ENCODE results near the gene PTBP3. TPM values are rescaled to one million over a fixed set of nuclear protein-coding genes. Genes with fewer than 3 reads are reported as not detected.
A peak's percentile ranks its signal among the peaks of the same experiment; 100 is the strongest.

PTBP3 gene
- total and polyA plus RNA-seq, 2 of the 13 experiments (the other 11 are each of a cell fraction or from before 2014, with no cell fraction given) = 52.8 to 61.1 TPM

GRCh38 chr9:112337547-112337946, 4.1 kb upstream of the PTBP3 start (continued):
- TF ChIP-seq, protein P1, sequence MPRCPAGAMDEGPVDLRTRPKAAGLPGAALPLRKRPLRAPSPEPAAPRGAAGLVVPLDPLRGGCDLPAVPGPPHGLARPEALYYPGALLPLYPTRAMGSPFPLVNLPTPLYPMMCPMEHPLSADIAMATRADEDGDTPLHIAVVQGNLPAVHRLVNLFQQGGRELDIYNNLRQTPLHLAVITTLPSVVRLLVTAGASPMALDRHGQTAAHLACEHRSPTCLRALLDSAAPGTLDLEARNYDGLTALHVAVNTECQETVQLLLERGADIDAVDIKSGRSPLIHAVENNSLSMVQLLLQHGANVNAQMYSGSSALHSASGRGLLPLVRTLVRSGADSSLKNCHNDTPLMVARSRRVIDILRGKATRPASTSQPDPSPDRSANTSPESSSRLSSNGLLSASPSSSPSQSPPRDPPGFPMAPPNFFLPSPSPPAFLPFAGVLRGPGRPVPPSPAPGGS (CRISPR knock-in tag; IDR thresholded peaks at IDR 0.05) = no peak
- no peak for TF ChIP-seq CREB1 (IDR thresholded peaks at IDR 0.05)
- TF ChIP-seq CREB1 (CRISPR knock-in tag; IDR thresholded peaks at IDR 0.05) = 0 out of 2 replicates have a peak, but pooled peaks have one; percentile 34
- TF ChIP-seq, protein P2, sequence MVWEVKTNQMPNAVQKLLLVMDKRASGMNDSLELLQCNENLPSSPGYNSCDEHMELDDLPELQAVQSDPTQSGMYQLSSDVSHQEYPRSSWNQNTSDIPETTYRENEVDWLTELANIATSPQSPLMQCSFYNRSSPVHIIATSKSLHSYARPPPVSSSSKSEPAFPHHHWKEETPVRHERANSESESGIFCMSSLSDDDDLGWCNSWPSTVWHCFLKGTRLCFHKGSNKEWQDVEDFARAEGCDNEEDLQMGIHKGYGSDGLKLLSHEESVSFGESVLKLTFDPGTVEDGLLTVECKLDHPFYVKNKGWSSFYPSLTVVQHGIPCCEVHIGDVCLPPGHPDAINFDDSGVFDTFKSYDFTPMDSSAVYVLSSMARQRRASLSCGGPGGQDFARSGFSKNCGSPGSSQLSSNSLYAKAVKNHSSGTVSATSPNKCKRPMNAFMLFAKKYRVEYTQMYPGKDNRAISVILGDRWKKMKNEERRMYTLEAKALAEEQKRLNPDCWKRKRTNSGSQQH (CRISPR knock-in tag; IDR thresholded peaks at IDR 0.05; ENCODE audit: low read depth) = no peak
- no peak; the same call in 1 of the 2 replicates for TF ChIP-seq NFIC (IDR thresholded peaks at IDR 0.05; ENCODE audit: low read length)
- no peak for TF ChIP-seq GLI4 (CRISPR knock-in tag; IDR thresholded peaks at IDR 0.05; ENCODE audit: borderline replicate concordance)
- TF ChIP-seq TEAD2 (CRISPR knock-in tag; IDR thresholded peaks at IDR 0.05) = no peak
- TF ChIP-seq ZNF768 (CRISPR knock-in tag; IDR thresholded peaks at IDR 0.05) = no peak
- TF ChIP-seq, protein P3, sequence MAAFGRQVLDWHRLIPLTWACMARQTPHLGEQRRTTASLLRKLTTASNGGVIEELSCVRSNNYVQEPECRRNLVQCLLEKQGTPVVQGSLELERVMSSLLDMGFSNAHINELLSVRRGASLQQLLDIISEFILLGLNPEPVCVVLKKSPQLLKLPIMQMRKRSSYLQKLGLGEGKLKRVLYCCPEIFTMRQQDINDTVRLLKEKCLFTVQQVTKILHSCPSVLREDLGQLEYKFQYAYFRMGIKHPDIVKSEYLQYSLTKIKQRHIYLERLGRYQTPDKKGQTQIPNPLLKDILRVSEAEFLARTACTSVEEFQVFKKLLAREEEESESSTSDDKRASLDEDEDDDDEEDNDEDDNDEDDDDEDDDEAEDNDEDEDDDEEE (CRISPR knock-in tag; IDR thresholded peaks at IDR 0.05) = no peak
- no peak for TF ChIP-seq ZKSCAN8 (CRISPR knock-in tag; IDR thresholded peaks at IDR 0.05; ENCODE audit: borderline replicate concordance)
- no peak for TF ChIP-seq ZKSCAN5 (CRISPR knock-in tag; IDR thresholded peaks at IDR 0.05)
- TF ChIP-seq, protein P4, sequence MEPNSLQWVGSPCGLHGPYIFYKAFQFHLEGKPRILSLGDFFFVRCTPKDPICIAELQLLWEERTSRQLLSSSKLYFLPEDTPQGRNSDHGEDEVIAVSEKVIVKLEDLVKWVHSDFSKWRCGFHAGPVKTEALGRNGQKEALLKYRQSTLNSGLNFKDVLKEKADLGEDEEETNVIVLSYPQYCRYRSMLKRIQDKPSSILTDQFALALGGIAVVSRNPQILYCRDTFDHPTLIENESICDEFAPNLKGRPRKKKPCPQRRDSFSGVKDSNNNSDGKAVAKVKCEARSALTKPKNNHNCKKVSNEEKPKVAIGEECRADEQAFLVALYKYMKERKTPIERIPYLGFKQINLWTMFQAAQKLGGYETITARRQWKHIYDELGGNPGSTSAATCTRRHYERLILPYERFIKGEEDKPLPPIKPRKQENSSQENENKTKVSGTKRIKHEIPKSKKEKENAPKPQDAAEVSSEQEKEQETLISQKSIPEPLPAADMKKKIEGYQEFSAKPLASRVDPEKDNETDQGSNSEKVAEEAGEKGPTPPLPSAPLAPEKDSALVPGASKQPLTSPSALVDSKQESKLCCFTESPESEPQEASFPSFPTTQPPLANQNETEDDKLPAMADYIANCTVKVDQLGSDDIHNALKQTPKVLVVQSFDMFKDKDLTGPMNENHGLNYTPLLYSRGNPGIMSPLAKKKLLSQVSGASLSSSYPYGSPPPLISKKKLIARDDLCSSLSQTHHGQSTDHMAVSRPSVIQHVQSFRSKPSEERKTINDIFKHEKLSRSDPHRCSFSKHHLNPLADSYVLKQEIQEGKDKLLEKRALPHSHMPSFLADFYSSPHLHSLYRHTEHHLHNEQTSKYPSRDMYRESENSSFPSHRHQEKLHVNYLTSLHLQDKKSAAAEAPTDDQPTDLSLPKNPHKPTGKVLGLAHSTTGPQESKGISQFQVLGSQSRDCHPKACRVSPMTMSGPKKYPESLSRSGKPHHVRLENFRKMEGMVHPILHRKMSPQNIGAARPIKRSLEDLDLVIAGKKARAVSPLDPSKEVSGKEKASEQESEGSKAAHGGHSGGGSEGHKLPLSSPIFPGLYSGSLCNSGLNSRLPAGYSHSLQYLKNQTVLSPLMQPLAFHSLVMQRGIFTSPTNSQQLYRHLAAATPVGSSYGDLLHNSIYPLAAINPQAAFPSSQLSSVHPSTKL (CRISPR knock-in tag; IDR thresholded peaks at IDR 0.05) = peak; percentile 83
- TF ChIP-seq ZNF629 (CRISPR knock-in tag; conservative IDR thresholded peaks at IDR 0.05) = no peak
- no peak for TF ChIP-seq ZFP36L1 (CRISPR knock-in tag; IDR thresholded peaks at IDR 0.05)
- no peak for TF ChIP-seq ZNF296 (CRISPR knock-in tag; conservative IDR thresholded peaks at IDR 0.05)
- TF ChIP-seq, protein P5, sequence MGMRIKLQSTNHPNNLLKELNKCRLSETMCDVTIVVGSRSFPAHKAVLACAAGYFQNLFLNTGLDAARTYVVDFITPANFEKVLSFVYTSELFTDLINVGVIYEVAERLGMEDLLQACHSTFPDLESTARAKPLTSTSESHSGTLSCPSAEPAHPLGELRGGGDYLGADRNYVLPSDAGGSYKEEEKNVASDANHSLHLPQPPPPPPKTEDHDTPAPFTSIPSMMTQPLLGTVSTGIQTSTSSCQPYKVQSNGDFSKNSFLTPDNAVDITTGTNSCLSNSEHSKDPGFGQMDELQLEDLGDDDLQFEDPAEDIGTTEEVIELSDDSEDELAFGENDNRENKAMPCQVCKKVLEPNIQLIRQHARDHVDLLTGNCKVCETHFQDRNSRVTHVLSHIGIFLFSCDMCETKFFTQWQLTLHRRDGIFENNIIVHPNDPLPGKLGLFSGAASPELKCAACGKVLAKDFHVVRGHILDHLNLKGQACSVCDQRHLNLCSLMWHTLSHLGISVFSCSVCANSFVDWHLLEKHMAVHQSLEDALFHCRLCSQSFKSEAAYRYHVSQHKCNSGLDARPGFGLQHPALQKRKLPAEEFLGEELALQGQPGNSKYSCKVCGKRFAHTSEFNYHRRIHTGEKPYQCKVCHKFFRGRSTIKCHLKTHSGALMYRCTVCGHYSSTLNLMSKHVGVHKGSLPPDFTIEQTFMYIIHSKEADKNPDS (CRISPR knock-in tag; IDR thresholded peaks at IDR 0.05) = no peak
- TF ChIP-seq IRF2 (CRISPR knock-in tag; IDR thresholded peaks at IDR 0.05) = no peak
